ENCODE measurements around the gene GGTLC1. TPM values are rescaled to one million over a fixed set of nuclear protein-coding genes. Genes with fewer than 3 reads are reported as not detected.

The GGTLC1 gene
- total RNA-seq, 1 experiment from 2014 or later = not detected

- no peak for TF ChIP-seq REST (IDR thresholded peaks at IDR 0.05; ENCODE audit: low read depth)
Measured at GRCh38 chr20:24004471-24004870, 15.9 kb upstream of the GGTLC1 start (continued).

GRCh38 chr20:24002896-24003295 lies 14.3 kb upstream of the GGTLC1 start:
- intact Hi-C loops (cut with micrococcal nuclease) = no loop called here
- H3K4me1 ChIP-seq (ENCODE audit: control insufficient read depth in 1 of 2, insufficient read depth in 2 of 2, low read length in 2 of 2) = no peaks in the 10 kb centered on the region
- no peaks in the 10 kb centered on the region for H4K20me1 ChIP-seq (ENCODE audit: insufficient read depth)
- peaks cover 11% of the 10 kb centered on the region; the same call in 1 of the 2 replicates for H3K27me3 ChIP-seq (ENCODE audit: insufficient read depth, low read length)
- no peaks in the 10 kb centered on the region for H3K36me3 ChIP-seq (ENCODE audit: control insufficient read depth in 1 of 2, insufficient read depth in 2 of 2, low read length in 2 of 2)
- CTCF ChIA-PET = no interaction called here
- no peak for TF ChIP-seq SIN3A (IDR thresholded peaks at IDR 0.05; ENCODE audit: low read depth)
- TF ChIP-seq REST (IDR thresholded peaks at IDR 0.05; ENCODE audit: low read depth) = no peak
- TF ChIP-seq, protein P1, sequence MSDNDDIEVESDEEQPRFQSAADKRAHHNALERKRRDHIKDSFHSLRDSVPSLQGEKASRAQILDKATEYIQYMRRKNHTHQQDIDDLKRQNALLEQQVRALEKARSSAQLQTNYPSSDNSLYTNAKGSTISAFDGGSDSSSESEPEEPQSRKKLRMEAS (IDR thresholded peaks at IDR 0.05) = no peak
- H3K4me3 ChIP-seq (replicated peaks in 1 of 2; ENCODE audit: low read depth in 1 of 2, low read length in 2 of 2) = no peak overlapping the region
- H3K79me2 ChIP-seq (ENCODE audit: insufficient read depth, low read length) = no peaks in the 10 kb centered on the region
- POLR2A ChIA-PET = no interaction called here
- H3K4me2 ChIP-seq (ENCODE audit: low read length) = no peak overlapping the region
- H3K9me3 ChIP-seq (ENCODE audit: control insufficient read depth in 1 of 2, insufficient read depth in 1 of 2, low read depth in 1 of 2, low read length in 2 of 2) = no peaks in the 10 kb centered on the region
- H3K9ac ChIP-seq (ENCODE audit: low read length) = no peak overlapping the region
- ATAC-seq (no peak), DNase-seq (ENCODE audit: low read depth, low spot score) (no peak)
- no peak overlapping the region for H3K27ac ChIP-seq (ENCODE audit: low read depth, low read length)
- BruUV-seq (replicated peaks) = no TSS peak
- RAD21 ChIA-PET (ENCODE audit: low non-redundant PET in 1 of 2, low total read pairs in 2 of 2, uncharacterized antibody in 2 of 2, unreplicated experiment in 2 of 2) = no interaction called here
- H3K9me2 ChIP-seq (ENCODE audit: insufficient read depth) = no peaks in the 10 kb centered on the region
- no peak overlapping the region for H2AFZ ChIP-seq (ENCODE audit: low read depth, low read length, poor library complexity, severe bottlenecking)
